Mammary epithelial cell (primary cell): ENCODE measurements around the gene FCN1.

Experiments
- EZH2 ChIP-seq: IDR thresholded peaks from 2 replicates; pipeline ENCODE4 v1.6.1; 2012; ENCODE audit warnings: low read length, inconsistent platforms, borderline replicate concordance
- TF ChIP-seq, protein P1 (sequence below), 2 donors: IDR thresholded peaks in 1 of 2; conservative IDR thresholded peaks in 1 of 2; 2 replicates each; pipeline ENCODE4 v1.5.1; 2011 to 2012; ENCODE audit warnings: inconsistent platforms in 2 of 2, low read length in 2 of 2, mild to moderate bottlenecking in 2 of 2, control low read depth in 1 of 2, low read depth in 1 of 2; ENCODE audit not compliant: insufficient read depth in 1 of 2; ENCODE audit errors: extremely low read depth in 1 of 2

DNA sequence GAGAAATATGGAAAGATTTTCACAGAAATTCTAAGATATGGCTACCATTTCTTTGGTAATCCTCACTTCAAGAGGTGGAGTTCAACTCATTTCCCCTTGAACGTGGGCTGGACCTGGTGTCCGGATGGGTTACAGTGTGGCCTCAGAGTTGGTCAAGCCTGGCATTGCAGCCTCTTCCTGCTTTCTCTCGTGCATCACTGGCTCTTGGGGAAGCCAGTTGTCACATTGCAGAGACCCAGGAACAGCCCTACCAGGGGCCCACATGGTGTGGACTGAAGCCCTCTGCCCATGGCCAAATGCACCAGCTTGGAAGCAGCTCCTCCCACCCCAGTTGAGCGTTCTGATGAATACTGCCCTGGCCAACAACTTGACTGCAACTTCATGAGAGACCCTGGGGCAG lies 47.7 kb upstream of the FCN1 start:
- TF ChIP-seq, protein P1, sequence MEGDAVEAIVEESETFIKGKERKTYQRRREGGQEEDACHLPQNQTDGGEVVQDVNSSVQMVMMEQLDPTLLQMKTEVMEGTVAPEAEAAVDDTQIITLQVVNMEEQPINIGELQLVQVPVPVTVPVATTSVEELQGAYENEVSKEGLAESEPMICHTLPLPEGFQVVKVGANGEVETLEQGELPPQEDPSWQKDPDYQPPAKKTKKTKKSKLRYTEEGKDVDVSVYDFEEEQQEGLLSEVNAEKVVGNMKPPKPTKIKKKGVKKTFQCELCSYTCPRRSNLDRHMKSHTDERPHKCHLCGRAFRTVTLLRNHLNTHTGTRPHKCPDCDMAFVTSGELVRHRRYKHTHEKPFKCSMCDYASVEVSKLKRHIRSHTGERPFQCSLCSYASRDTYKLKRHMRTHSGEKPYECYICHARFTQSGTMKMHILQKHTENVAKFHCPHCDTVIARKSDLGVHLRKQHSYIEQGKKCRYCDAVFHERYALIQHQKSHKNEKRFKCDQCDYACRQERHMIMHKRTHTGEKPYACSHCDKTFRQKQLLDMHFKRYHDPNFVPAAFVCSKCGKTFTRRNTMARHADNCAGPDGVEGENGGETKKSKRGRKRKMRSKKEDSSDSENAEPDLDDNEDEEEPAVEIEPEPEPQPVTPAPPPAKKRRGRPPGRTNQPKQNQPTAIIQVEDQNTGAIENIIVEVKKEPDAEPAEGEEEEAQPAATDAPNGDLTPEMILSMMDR (conservative IDR thresholded peaks at IDR 0.05 in 1 of 2, IDR thresholded peaks at IDR 0.05 in 1 of 2; ENCODE audit: extremely low read depth in 1 of 2, insufficient read depth in 1 of 2, low read depth in 1 of 2, low read length in 2 of 2), result no peak
- no peak for TF ChIP-seq EZH2
